Measurements from ENCODE around the gene AKAP13.
"Not testable (repeated sequence)": the region's sequence is repeated elsewhere in the genome, so short reads cannot be mapped to it uniquely, and the experiment has no call there.

DNA sequence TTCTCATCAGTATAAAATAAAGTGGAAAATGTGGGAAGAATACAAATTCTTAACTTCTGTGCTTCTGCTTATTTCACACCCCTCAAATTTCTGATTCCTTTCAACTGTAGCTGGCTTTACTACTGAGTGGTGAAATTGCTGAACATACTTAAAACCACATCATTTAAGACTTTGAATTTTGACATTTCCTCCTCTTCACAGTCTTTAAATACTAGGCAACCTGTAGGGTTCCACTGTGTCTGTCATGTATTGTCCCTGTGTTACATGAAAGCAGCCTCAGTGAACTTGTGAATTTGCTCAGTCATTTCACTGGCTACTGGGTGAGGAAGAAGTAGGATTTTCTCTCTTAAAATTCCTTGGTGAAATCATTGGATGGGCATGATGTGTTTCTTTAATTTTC is 101.1 kb downstream of the AKAP13 start:
- TF ChIP-seq, protein P1, sequence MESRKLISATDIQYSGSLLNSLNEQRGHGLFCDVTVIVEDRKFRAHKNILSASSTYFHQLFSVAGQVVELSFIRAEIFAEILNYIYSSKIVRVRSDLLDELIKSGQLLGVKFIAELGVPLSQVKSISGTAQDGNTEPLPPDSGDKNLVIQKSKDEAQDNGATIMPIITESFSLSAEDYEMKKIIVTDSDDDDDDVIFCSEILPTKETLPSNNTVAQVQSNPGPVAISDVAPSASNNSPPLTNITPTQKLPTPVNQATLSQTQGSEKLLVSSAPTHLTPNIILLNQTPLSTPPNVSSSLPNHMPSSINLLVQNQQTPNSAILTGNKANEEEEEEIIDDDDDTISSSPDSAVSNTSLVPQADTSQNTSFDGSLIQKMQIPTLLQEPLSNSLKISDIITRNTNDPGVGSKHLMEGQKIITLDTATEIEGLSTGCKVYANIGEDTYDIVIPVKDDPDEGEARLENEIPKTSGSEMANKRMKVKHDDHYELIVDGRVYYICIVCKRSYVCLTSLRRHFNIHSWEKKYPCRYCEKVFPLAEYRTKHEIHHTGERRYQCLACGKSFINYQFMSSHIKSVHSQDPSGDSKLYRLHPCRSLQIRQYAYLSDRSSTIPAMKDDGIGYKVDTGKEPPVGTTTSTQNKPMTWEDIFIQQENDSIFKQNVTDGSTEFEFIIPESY (IDR thresholded peaks at IDR 0.05; ENCODE audit: borderline replicate concordance, low read depth): not testable (repeated sequence)
- TF ChIP-seq, protein P2, sequence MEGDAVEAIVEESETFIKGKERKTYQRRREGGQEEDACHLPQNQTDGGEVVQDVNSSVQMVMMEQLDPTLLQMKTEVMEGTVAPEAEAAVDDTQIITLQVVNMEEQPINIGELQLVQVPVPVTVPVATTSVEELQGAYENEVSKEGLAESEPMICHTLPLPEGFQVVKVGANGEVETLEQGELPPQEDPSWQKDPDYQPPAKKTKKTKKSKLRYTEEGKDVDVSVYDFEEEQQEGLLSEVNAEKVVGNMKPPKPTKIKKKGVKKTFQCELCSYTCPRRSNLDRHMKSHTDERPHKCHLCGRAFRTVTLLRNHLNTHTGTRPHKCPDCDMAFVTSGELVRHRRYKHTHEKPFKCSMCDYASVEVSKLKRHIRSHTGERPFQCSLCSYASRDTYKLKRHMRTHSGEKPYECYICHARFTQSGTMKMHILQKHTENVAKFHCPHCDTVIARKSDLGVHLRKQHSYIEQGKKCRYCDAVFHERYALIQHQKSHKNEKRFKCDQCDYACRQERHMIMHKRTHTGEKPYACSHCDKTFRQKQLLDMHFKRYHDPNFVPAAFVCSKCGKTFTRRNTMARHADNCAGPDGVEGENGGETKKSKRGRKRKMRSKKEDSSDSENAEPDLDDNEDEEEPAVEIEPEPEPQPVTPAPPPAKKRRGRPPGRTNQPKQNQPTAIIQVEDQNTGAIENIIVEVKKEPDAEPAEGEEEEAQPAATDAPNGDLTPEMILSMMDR (IDR thresholded peaks at IDR 0.05): not testable (repeated sequence)
- not testable (repeated sequence) for TF ChIP-seq POLR2AphosphoS5 (IDR thresholded peaks at IDR 0.05; ENCODE audit: low read depth, low read length); JUND (IDR thresholded peaks at IDR 0.05); RXRA (IDR thresholded peaks at IDR 0.05; ENCODE audit: borderline replicate concordance, low read depth); ELF1 (IDR thresholded peaks at IDR 0.05); MXI1 (IDR thresholded peaks at IDR 0.05; ENCODE audit: low read depth, low read length); EZH2phosphoT487 (IDR thresholded peaks at IDR 0.05; ENCODE audit: borderline replicate concordance, low read depth)
- TF ChIP-seq, protein P3, sequence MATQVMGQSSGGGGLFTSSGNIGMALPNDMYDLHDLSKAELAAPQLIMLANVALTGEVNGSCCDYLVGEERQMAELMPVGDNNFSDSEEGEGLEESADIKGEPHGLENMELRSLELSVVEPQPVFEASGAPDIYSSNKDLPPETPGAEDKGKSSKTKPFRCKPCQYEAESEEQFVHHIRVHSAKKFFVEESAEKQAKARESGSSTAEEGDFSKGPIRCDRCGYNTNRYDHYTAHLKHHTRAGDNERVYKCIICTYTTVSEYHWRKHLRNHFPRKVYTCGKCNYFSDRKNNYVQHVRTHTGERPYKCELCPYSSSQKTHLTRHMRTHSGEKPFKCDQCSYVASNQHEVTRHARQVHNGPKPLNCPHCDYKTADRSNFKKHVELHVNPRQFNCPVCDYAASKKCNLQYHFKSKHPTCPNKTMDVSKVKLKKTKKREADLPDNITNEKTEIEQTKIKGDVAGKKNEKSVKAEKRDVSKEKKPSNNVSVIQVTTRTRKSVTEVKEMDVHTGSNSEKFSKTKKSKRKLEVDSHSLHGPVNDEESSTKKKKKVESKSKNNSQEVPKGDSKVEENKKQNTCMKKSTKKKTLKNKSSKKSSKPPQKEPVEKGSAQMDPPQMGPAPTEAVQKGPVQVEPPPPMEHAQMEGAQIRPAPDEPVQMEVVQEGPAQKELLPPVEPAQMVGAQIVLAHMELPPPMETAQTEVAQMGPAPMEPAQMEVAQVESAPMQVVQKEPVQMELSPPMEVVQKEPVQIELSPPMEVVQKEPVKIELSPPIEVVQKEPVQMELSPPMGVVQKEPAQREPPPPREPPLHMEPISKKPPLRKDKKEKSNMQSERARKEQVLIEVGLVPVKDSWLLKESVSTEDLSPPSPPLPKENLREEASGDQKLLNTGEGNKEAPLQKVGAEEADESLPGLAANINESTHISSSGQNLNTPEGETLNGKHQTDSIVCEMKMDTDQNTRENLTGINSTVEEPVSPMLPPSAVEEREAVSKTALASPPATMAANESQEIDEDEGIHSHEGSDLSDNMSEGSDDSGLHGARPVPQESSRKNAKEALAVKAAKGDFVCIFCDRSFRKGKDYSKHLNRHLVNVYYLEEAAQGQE (IDR thresholded peaks at IDR 0.05; ENCODE audit: low read depth, low read length): not testable (repeated sequence)
- TF ChIP-seq, protein P4, sequence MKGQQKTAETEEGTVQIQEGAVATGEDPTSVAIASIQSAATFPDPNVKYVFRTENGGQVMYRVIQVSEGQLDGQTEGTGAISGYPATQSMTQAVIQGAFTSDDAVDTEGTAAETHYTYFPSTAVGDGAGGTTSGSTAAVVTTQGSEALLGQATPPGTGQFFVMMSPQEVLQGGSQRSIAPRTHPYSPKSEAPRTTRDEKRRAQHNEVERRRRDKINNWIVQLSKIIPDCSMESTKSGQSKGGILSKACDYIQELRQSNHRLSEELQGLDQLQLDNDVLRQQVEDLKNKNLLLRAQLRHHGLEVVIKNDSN (IDR thresholded peaks at IDR 0.05; ENCODE audit: borderline replicate concordance, low read depth): not testable (repeated sequence)

Data from SK-N-SH (cell line).